Naive thymus-derived CD8-positive, alpha-beta T cell (primary cell): Measurements from ENCODE around the gene SYT7. TPM values are rescaled to one million over a fixed set of nuclear protein-coding genes. Genes with fewer than 3 reads are reported as not detected.

Experiments
- ATAC-seq, 2 donors: fragments of 150-1000 bp; cut with Tn5 transposase in 1 of 2; sonication (Bioruptor Pico), chemical (Tn5 transposase) in 1 of 2; 1 replicate in 1 of 2; 2 replicates in 1 of 2; pipeline ENCODE4 v1.10.0; 2021; ENCODE audit warnings: mild to moderate bottlenecking in 2 of 2, moderate library complexity in 2 of 2
- POLR2A ChIA-PET: fragments of 350-600 bp; sonication (Branson Sonifier 250); formaldehyde crosslinking; loops from one replicate; lab custom pipeline; 2021; ENCODE audit warnings: antibody characterized with exemption; lab: Charles Lee
- DNase-seq, 10 donors: peaks; one replicate each; pipeline versions ENCODE4 v3.0.0 to v3.0.0-alpha.2; 2020 to 2022
- H3K27ac Mint-ChIP-seq, 10 donors: one replicate each; pipeline ENCODE4 v1.8.0; 2020 to 2022; ENCODE audit warnings: mild to moderate bottlenecking in 10 of 10, mixed read lengths in 10 of 10, moderate library complexity in 4 of 10, inconsistent platforms in 1 of 10
- H3K27me3 Mint-ChIP-seq, 5 donors: one replicate each; pipeline ENCODE4 v1.8.0; 2021 to 2022; ENCODE audit warnings: mixed read lengths in 5 of 5
- H3K36me3 Mint-ChIP-seq, 3 donors: one replicate each; pipeline ENCODE4 v1.8.0; 2020 to 2022; ENCODE audit warnings: mixed read lengths in 3 of 3, mild to moderate bottlenecking in 2 of 3, inconsistent platforms in 1 of 3
- H3K4me1 Mint-ChIP-seq, 4 donors: one replicate each; pipeline ENCODE4 v1.8.0; 2021 to 2022; ENCODE audit warnings: mixed read lengths in 4 of 4
- H3K4me3 Mint-ChIP-seq, 10 donors: one replicate each; pipeline ENCODE4 v1.8.0; 2020 to 2022; ENCODE audit warnings: mild to moderate bottlenecking in 10 of 10, mixed read lengths in 10 of 10, moderate library complexity in 6 of 10, inconsistent platforms in 1 of 10
- H3K9me3 Mint-ChIP-seq, 9 donors: one replicate each; pipeline ENCODE4 v1.8.0; 2020 to 2022; ENCODE audit warnings: mixed read lengths in 9 of 9, mild to moderate bottlenecking in 3 of 9, inconsistent platforms in 1 of 9, moderate library complexity in 1 of 9
- polyA plus RNA-seq, 3 donors: library from polyadenylated mRNA; unstranded; fragments of 300-500 nt; fragmentation: Illumina TruSeq; gene quantifications; one replicate each; pipeline ENCODE4 v1.2.3, GENCODE V29; 2021
- total RNA-seq, 8 experiments: library from RNA in 2 of 8; stranded (reverse) in 2 of 8; gene quantifications; one replicate each; pipeline ENCODE4 v1.2.3 and lab custom pipeline; 2021 to 2026

The SYT7 gene
- total and polyA plus RNA-seq, 5 experiments from 2014 or later = 0.06 TPM; not detected in 4

- Mint-ChIP-seq H3K4me3 (peak overlapping the region in 1 of 10 donors; percentile 7), H3K9me3 (no peaks in the 10 kb centered on the region), H3K27me3 (peaks cover 19 to 82% (median 42%) of the 10 kb centered on the region in 5 donors), H3K4me1 (peaks cover 0 to 10% (median 7%) of the 10 kb centered on the region in 4 donors), H3K36me3 (no peaks in the 10 kb centered on the region), H3K27ac (no peak overlapping the region)
- no peak for ATAC-seq
- DNase-seq = no peak
- POLR2A ChIA-PET = interaction anchor here (1.3 to 1.4 kb wide), 2 partner anchors 9 to 11 kb away, joined by 3 read pairs; no protein-coding TSS in a partner anchor
Observed at GRCh38 chr11:61575886-61576861, 4.7 kb downstream of the SYT7 start.

GRCh38 chr11:61574611-61575010 lies 6.3 kb downstream of the SYT7 start:
- POLR2A ChIA-PET = interaction anchor here (1.3 kb wide), 1 partner anchor 13 kb away, joined by 3 read pairs; no protein-coding TSS in a partner anchor
- no peak for DNase-seq

GRCh38 chr11:61572913-61573312 lies 8.0 kb downstream of the SYT7 start:
- ATAC-seq = no peak
- Mint-ChIP-seq H3K4me1 (peaks cover 0 to 3% (median 0%) of the 10 kb centered on the region in 4 donors), H3K36me3 (no peaks in the 10 kb centered on the region), H3K27ac (no peak overlapping the region), H3K4me3 (no peak overlapping the region), H3K27me3 (peaks cover 25 to 94% (median 54%) of the 10 kb centered on the region in 5 donors), H3K9me3 (peaks cover 0 to 3% (median 0%) of the 10 kb centered on the region in 9 donors)
- DNase-seq = no peak
- POLR2A ChIA-PET = no interaction called here

More at GRCh38 chr11:61574611-61575010, 6.3 kb downstream of the SYT7 start:
- Mint-ChIP-seq H3K4me3 (no peak overlapping the region), H3K27me3 (peaks cover 24 to 94% (median 54%) of the 10 kb centered on the region in 5 donors), H3K27ac (no peak overlapping the region), H3K4me1 (peaks cover 0 to 4% (median 3%) of the 10 kb centered on the region in 4 donors), H3K9me3 (no peaks in the 10 kb centered on the region), H3K36me3 (no peaks in the 10 kb centered on the region)
- no peak for ATAC-seq

GRCh38 chr11:61571869-61572268 lies 9.0 kb downstream of the SYT7 start:
- Mint-ChIP-seq H3K4me3 (no peak overlapping the region), H3K36me3 (no peaks in the 10 kb centered on the region), H3K4me1 (peaks cover 0 to 6% (median 0%) of the 10 kb centered on the region in 4 donors), H3K27me3 (peaks cover 29 to 94% (median 54%) of the 10 kb centered on the region in 5 donors), H3K27ac (no peak overlapping the region), H3K9me3 (peaks cover 0 to 4% (median 0%) of the 10 kb centered on the region in 9 donors)
- POLR2A ChIA-PET = no interaction called here
- ATAC-seq = no peak
- DNase-seq = no peak

GRCh38 chr11:61571337-61571736 lies 9.5 kb downstream of the SYT7 start:
- Mint-ChIP-seq H3K9me3 (peaks cover 0 to 4% (median 0%) of the 10 kb centered on the region in 9 donors), H3K4me3 (no peak overlapping the region), H3K4me1 (peaks cover 0 to 6% (median 0%) of the 10 kb centered on the region in 4 donors), H3K27ac (peak overlapping the region in 1 of 10 donors; percentile 31), H3K36me3 (no peaks in the 10 kb centered on the region), H3K27me3 (peaks cover 31 to 95% (median 57%) of the 10 kb centered on the region in 5 donors)
- DNase-seq (no peak), ATAC-seq (no peak)
- POLR2A ChIA-PET = no interaction called here

- DNase-seq (no peak), ATAC-seq (no peak)
- no peak overlapping the region for H3K4me3 Mint-ChIP-seq
- H3K9me3 Mint-ChIP-seq = peaks cover 0 to 4% (median 0%) of the 10 kb centered on the region in 9 donors
- no peaks in the 10 kb centered on the region for H3K36me3 Mint-ChIP-seq
- H3K27me3 Mint-ChIP-seq = peaks cover 30 to 96% (median 68%) of the 10 kb centered on the region in 5 donors
- H3K4me1 Mint-ChIP-seq = peaks cover 0 to 6% (median 0%) of the 10 kb centered on the region in 4 donors
- POLR2A ChIA-PET = no interaction called here
- H3K27ac Mint-ChIP-seq = no peak overlapping the region
Observed at GRCh38 chr11:61569701-61570100, 11.2 kb downstream of the SYT7 start.

- no peak for ATAC-seq
- no peaks in the 10 kb centered on the region for H3K36me3 Mint-ChIP-seq
- POLR2A ChIA-PET = interaction anchor here (0.6 kb wide), 1 partner anchor 18 kb away, joined by 5 read pairs; no protein-coding TSS in a partner anchor
- peaks cover 0 to 6% (median 0%) of the 10 kb centered on the region in 4 donors for H3K4me1 Mint-ChIP-seq
- H3K4me3 Mint-ChIP-seq = no peak overlapping the region
- DNase-seq = no peak
- H3K27me3 Mint-ChIP-seq = peaks cover 34 to 96% (median 75%) of the 10 kb centered on the region in 5 donors
- H3K9me3 Mint-ChIP-seq = peaks cover 0 to 6% (median 0%) of the 10 kb centered on the region in 9 donors
- no peak overlapping the region for H3K27ac Mint-ChIP-seq
Observed at GRCh38 chr11:61569018-61569417, 11.9 kb downstream of the SYT7 start.

- Mint-ChIP-seq H3K27me3 (peaks cover 37 to 96% (median 70%) of the 10 kb centered on the region in 5 donors), H3K4me3 (no peak overlapping the region), H3K4me1 (peaks cover 0 to 6% (median 0%) of the 10 kb centered on the region in 4 donors), H3K9me3 (peaks cover 0 to 6% (median 0%) of the 10 kb centered on the region in 9 donors), H3K27ac (peak overlapping the region in 2 of 10 donors; percentile 77 to 80), H3K36me3 (no peaks in the 10 kb centered on the region)
- POLR2A ChIA-PET = interaction anchor here (1.4 kb wide), 1 partner anchor 9 kb away, joined by 3 read pairs; no protein-coding TSS in a partner anchor
- DNase-seq (peak; percentile 59 to 83 (median 68)), ATAC-seq (peak; percentile 76 to 78)
Observed at GRCh38 chr11:61567286-61568061, 13.4 kb downstream of the SYT7 start.

GRCh38 chr11:61564936-61565696 lies 15.8 kb downstream of the SYT7 start:
- Mint-ChIP-seq H3K9me3 (peaks cover 0 to 6% (median 0%) of the 10 kb centered on the region in 9 donors), H3K27ac (no peak overlapping the region), H3K27me3 (peaks cover 33 to 95% (median 59%) of the 10 kb centered on the region in 5 donors), H3K4me1 (peaks cover 0 to 6% (median 0%) of the 10 kb centered on the region in 4 donors), H3K36me3 (no peaks in the 10 kb centered on the region), H3K4me3 (no peak overlapping the region)
- ATAC-seq (no peak), DNase-seq (no peak)
- POLR2A ChIA-PET = no interaction called here

GRCh38 chr11:61560751-61561150 lies 20.1 kb downstream of the SYT7 start:
- DNase-seq (no peak), ATAC-seq (no peak)
- H3K27me3 Mint-ChIP-seq = peaks cover 37 to 97% (median 55%) of the 10 kb centered on the region in 5 donors
- H3K36me3 Mint-ChIP-seq = no peaks in the 10 kb centered on the region
- peaks cover 0 to 2% (median 0%) of the 10 kb centered on the region in 9 donors for H3K9me3 Mint-ChIP-seq
- peaks cover 0 to 3% (median 1%) of the 10 kb centered on the region in 4 donors for H3K4me1 Mint-ChIP-seq
- POLR2A ChIA-PET = no interaction called here
- H3K27ac Mint-ChIP-seq = no peak overlapping the region
- no peak overlapping the region for H3K4me3 Mint-ChIP-seq

- peaks cover 40 to 92% (median 55%) of the 10 kb centered on the region in 5 donors for H3K27me3 Mint-ChIP-seq
- H3K9me3 Mint-ChIP-seq = no peaks in the 10 kb centered on the region
- peaks cover 7 to 18% (median 12%) of the 10 kb centered on the region in 4 donors for H3K4me1 Mint-ChIP-seq
- peak overlapping the region in 1 of 10 donors; percentile 48 for H3K27ac Mint-ChIP-seq
- peak overlapping the region in 2 of 10 donors; percentile 36 to 66 for H3K4me3 Mint-ChIP-seq
- H3K36me3 Mint-ChIP-seq = peaks cover 0 to 2% (median 0%) of the 10 kb centered on the region in 3 donors
- DNase-seq (no peak), ATAC-seq (no peak)
- POLR2A ChIA-PET = no interaction called here
Observed at GRCh38 chr11:61556621-61557020, 24.3 kb downstream of the SYT7 start.
